ENCODE data around the gene ZMYND8.
"Not testable (repeated sequence)": the region's sequence is repeated elsewhere in the genome, so short reads cannot be mapped to it uniquely, and the experiment has no call there.

Gene ZMYND8

GRCh38 chr20:47356526-47357295 is at the start of gene ZMYND8:
ZMYND8 (minus strand) TSS chr20:47356699; CDS start chr20:47356670, 29 bp downstream.
- peak; percentile 81 to 94 for DNase-seq

- DNase-seq: no peak
Measured at GRCh38 chr20:47405775-47406325, 49.4 kb upstream of the ZMYND8 start.

- no peak for DNase-seq
Measured at GRCh38 chr20:47400685-47401084, 44.2 kb upstream of the ZMYND8 start.

GRCh38 chr20:47397652-47398301 is 41.3 kb upstream of the ZMYND8 start:
- DNase-seq: no peak

GRCh38 chr20:47396762-47397476 is 40.4 kb upstream of the ZMYND8 start:
- no peak for DNase-seq

GRCh38 chr20:47393796-47394514 is 37.5 kb upstream of the ZMYND8 start:
- DNase-seq: not testable (repeated sequence)

GRCh38 chr20:47392721-47393073 is 36.2 kb upstream of the ZMYND8 start:
- no peak for DNase-seq

GRCh38 chr20:47392015-47392720 is 35.7 kb upstream of the ZMYND8 start:
- no peak for DNase-seq

- no peak for DNase-seq
Measured at GRCh38 chr20:47391276-47392010, 34.9 kb upstream of the ZMYND8 start.

GRCh38 chr20:47389867-47390347 is 33.4 kb upstream of the ZMYND8 start:
- no peak for DNase-seq

- DNase-seq: not testable (repeated sequence)
Measured at GRCh38 chr20:47385968-47386367, 29.5 kb upstream of the ZMYND8 start.

- no peak for DNase-seq
Measured at GRCh38 chr20:47382746-47383415, 26.4 kb upstream of the ZMYND8 start.

- DNase-seq: no peak
Measured at GRCh38 chr20:47380481-47380880, 24.0 kb upstream of the ZMYND8 start.

GRCh38 chr20:47379433-47380150 is 23.1 kb upstream of the ZMYND8 start:
- DNase-seq: no peak

GRCh38 chr20:47377122-47377722 is 20.7 kb upstream of the ZMYND8 start:
- no peak for DNase-seq

GRCh38 chr20:47376096-47376643 is 19.7 kb upstream of the ZMYND8 start:
- DNase-seq: not testable (repeated sequence)

GRCh38 chr20:47374121-47374520 is 17.6 kb upstream of the ZMYND8 start:
- DNase-seq: not testable (repeated sequence)

GRCh38 chr20:47373206-47373733 is 16.8 kb upstream of the ZMYND8 start:
- DNase-seq: no peak

Measured in cerebellar nuclear complex (tissue), 1 donor.